ENCODE data around the gene PLS3.

DNA sequence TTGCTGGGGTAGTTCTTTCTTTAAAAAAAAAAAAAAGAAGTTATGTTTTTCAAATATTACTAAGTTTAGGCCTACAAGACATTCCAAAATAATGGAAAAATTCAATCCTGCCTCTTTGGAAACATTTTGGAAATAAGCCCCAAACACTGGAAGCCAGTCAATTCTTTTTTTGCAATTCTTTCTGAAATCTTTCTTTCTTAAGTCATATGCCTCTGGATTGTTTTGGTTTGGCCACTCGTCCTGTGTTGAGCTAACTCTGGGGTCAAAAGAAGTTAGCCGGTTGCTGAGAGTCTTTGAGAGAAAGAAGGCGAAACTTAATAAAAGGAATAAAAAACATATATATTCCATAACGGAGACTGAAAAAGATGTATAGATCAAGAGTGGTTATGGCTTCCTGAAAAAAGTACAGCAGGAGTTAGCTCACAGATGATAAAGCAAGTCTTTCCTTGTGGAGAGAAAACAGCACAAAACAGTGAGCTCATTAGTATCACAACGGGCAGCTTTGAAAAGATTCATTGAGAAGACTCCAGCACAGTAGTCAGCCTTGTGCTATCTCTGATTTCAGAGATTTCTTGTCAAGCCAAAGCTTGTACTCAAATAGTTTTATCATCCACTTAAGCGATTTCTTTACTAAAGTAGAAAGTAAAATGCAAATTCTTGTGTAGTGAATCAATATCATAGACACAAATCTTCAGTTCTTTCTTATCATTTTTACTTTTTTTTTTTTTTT, 64.8 kb downstream of the PLS3 start:
- TF ChIP-seq ZBTB46 (CRISPR knock-in tag; IDR thresholded peaks at IDR 0.05; ENCODE audit: borderline replicate concordance) (no peak), POLR2A (IDR thresholded peaks at IDR 0.05; ENCODE audit: insufficient read depth in 1 of 2, low read depth in 2 of 2, low read length in 2 of 2) (no peak)
